ENCODE data around the gene CSRNP2. TPM values are rescaled to one million over a fixed set of nuclear protein-coding genes. Genes with fewer than 3 reads are reported as not detected.

Gene CSRNP2
- total RNA-seq, 3 donors from 2014 or later (not counting 1 experiment from before 2014, with no cell fraction given), result 21.3 to 31.7 (median 25.1) TPM

GRCh38 chr12:51086933-51087332 is 3.5 kb upstream of the CSRNP2 start:
- Mint-ChIP-seq H3K9me3 (no peaks in the 10 kb centered on the region), H3K36me3 (no peaks in the 10 kb centered on the region), H3K4me1 (peaks cover 10 to 24% of the 10 kb centered on the region in 2 donors), H3K27ac (no peak overlapping the region), H3K27me3 (ENCODE audit: low read depth in 2 of 2) (no peaks in the 10 kb centered on the region), H3K4me3 (no peak overlapping the region)
- Histone ChIP-seq H3K27ac (ENCODE audit: low read length) (no peak overlapping the region), H3K4me3 (ENCODE audit: low read length) (no peak overlapping the region), H3K27me3 (ENCODE audit: control insufficient read depth, insufficient read depth, low read length) (no peaks in the 10 kb centered on the region), H3K36me3 (ENCODE audit: control insufficient read depth, insufficient read depth, low read length) (no peaks in the 10 kb centered on the region), H3K4me1 (ENCODE audit: control insufficient read depth, insufficient read depth, low read length) (peaks cover 16% of the 10 kb centered on the region), H3K9me3 (ENCODE audit: control insufficient read depth, insufficient read depth, low read length) (no peaks in the 10 kb centered on the region)
- no peak for DNase-seq
- intact Hi-C loops (cut with micrococcal nuclease), result no loop called here
- no peak for ATAC-seq
- TF ChIP-seq, protein P1, sequence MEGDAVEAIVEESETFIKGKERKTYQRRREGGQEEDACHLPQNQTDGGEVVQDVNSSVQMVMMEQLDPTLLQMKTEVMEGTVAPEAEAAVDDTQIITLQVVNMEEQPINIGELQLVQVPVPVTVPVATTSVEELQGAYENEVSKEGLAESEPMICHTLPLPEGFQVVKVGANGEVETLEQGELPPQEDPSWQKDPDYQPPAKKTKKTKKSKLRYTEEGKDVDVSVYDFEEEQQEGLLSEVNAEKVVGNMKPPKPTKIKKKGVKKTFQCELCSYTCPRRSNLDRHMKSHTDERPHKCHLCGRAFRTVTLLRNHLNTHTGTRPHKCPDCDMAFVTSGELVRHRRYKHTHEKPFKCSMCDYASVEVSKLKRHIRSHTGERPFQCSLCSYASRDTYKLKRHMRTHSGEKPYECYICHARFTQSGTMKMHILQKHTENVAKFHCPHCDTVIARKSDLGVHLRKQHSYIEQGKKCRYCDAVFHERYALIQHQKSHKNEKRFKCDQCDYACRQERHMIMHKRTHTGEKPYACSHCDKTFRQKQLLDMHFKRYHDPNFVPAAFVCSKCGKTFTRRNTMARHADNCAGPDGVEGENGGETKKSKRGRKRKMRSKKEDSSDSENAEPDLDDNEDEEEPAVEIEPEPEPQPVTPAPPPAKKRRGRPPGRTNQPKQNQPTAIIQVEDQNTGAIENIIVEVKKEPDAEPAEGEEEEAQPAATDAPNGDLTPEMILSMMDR (IDR thresholded peaks at IDR 0.05), result no peak
- 92% methylated on average over 10 of the region's 10 CpGs for WGBS (ENCODE audit: insufficient coverage)

- no peak for DNase-seq
- Histone ChIP-seq H3K4me1 (ENCODE audit: control insufficient read depth, insufficient read depth, low read length) (peaks cover 17% of the 10 kb centered on the region), H3K27ac (ENCODE audit: low read length) (no peak overlapping the region), H3K4me3 (ENCODE audit: low read length) (no peak overlapping the region), H3K9me3 (ENCODE audit: control insufficient read depth, insufficient read depth, low read length) (no peaks in the 10 kb centered on the region), H3K27me3 (ENCODE audit: control insufficient read depth, insufficient read depth, low read length) (no peaks in the 10 kb centered on the region), H3K36me3 (ENCODE audit: control insufficient read depth, insufficient read depth, low read length) (no peaks in the 10 kb centered on the region)
- H3K36me3 Mint-ChIP-seq, result no peaks in the 10 kb centered on the region
- TF ChIP-seq, protein P1 (IDR thresholded peaks at IDR 0.05), result no peak
- no peaks in the 10 kb centered on the region for H3K9me3 Mint-ChIP-seq
- H3K4me3 Mint-ChIP-seq, result peak overlapping the region; percentile 17
- no peak for ATAC-seq
- no peaks in the 10 kb centered on the region for H3K27me3 Mint-ChIP-seq (ENCODE audit: low read depth in 2 of 2)
- intact Hi-C loops (cut with micrococcal nuclease), result no loop called here
- WGBS (ENCODE audit: insufficient coverage), result 33% methylated on average over 3 of the region's 3 CpGs
- peaks cover 18 to 30% of the 10 kb centered on the region in 2 donors for H3K4me1 Mint-ChIP-seq
- H3K27ac Mint-ChIP-seq, result no peak overlapping the region
Measured at GRCh38 chr12:51085757-51086156, 2.4 kb upstream of the CSRNP2 start.

GRCh38 chr12:51082561-51083125 is 753 bp downstream of the CSRNP2 start:
- Histone ChIP-seq H3K36me3 (ENCODE audit: control insufficient read depth, insufficient read depth, low read length) (no peaks in the 10 kb centered on the region), H3K27me3 (ENCODE audit: control insufficient read depth, insufficient read depth, low read length) (no peaks in the 10 kb centered on the region), H3K27ac (ENCODE audit: low read length) (peak overlapping the region; percentile 49), H3K4me1 (ENCODE audit: control insufficient read depth, insufficient read depth, low read length) (peaks cover 17% of the 10 kb centered on the region), H3K4me3 (ENCODE audit: low read length) (peak overlapping the region; percentile 74), H3K9me3 (ENCODE audit: control insufficient read depth, insufficient read depth, low read length) (no peaks in the 10 kb centered on the region)
- Mint-ChIP-seq H3K27me3 (ENCODE audit: low read depth in 2 of 2) (no peaks in the 10 kb centered on the region), H3K36me3 (no peaks in the 10 kb centered on the region), H3K4me1 (peaks cover 18 to 43% of the 10 kb centered on the region in 2 donors), H3K27ac (peak overlapping the region; percentile 90), H3K9me3 (no peaks in the 10 kb centered on the region), H3K4me3 (peak overlapping the region; percentile 99)
- WGBS (ENCODE audit: insufficient coverage), result 6% methylated on average over 18 of the region's 18 CpGs
- TF ChIP-seq, protein P1 (IDR thresholded peaks at IDR 0.05), result no peak
- DNase-seq (peak; percentile 18 to 59), ATAC-seq (no peak)
- intact Hi-C loops (cut with micrococcal nuclease), result loop anchor here (1.0 to 2.0 kb wide), 3 partner anchors 35 to 157 kb away; partner anchors contain the start of gene TFCP2

- Mint-ChIP-seq H3K4me1 (peaks cover 22 to 48% of the 10 kb centered on the region in 2 donors), H3K27me3 (ENCODE audit: low read depth in 2 of 2) (no peaks in the 10 kb centered on the region), H3K27ac (peak overlapping the region in 1 of 2 donors; percentile 90), H3K36me3 (no peaks in the 10 kb centered on the region), H3K4me3 (peak overlapping the region; percentile 99), H3K9me3 (no peaks in the 10 kb centered on the region)
- Histone ChIP-seq H3K4me1 (ENCODE audit: control insufficient read depth, insufficient read depth, low read length) (peaks cover 17% of the 10 kb centered on the region), H3K27me3 (ENCODE audit: control insufficient read depth, insufficient read depth, low read length) (no peaks in the 10 kb centered on the region), H3K27ac (ENCODE audit: low read length) (no peak overlapping the region), H3K9me3 (ENCODE audit: control insufficient read depth, insufficient read depth, low read length) (no peaks in the 10 kb centered on the region), H3K36me3 (ENCODE audit: control insufficient read depth, insufficient read depth, low read length) (no peaks in the 10 kb centered on the region), H3K4me3 (ENCODE audit: low read length) (no peak overlapping the region)
- ATAC-seq (no peak), DNase-seq (no peak)
- WGBS (ENCODE audit: insufficient coverage), result 93% methylated on average over 1 of the region's 1 CpG
- intact Hi-C loops (cut with micrococcal nuclease), result no loop called here
- TF ChIP-seq, protein P1 (IDR thresholded peaks at IDR 0.05), result no peak
Measured at GRCh38 chr12:51081421-51081820, 2.0 kb downstream of the CSRNP2 start.

All from natural killer cell (primary cell).